ENCODE data around the gene PIRT.
"Not testable (repeated sequence)": the region's sequence is repeated elsewhere in the genome, so short reads cannot be mapped to it uniquely, and the experiment has no call there.

PIRT gene

DNA sequence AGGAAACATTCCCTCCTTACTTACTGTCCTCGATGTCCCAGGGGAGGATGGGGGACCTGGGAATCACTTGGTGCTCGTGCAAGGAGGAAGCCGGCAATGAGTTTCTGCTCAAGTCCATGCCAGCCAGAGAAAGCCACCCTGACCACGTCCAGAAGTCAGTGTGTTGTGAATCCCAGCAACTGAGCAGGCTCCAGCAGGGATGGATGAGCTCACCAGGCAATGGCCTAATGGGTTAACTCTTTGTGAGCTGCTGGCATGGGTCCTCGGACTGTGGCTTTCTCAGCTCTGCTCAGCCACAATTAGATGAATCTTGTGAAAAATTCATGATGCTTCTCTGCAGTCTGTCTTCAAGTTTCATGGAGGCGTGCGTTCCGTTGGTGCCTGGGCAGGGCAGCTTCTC lies at the start of gene PIRT:
PIRT (minus strand) TSS at position 167 of the 400 bp plus-strand sequence. CDS start 12,442 bp downstream, outside the sequence.
- TF ChIP-seq, protein P1, sequence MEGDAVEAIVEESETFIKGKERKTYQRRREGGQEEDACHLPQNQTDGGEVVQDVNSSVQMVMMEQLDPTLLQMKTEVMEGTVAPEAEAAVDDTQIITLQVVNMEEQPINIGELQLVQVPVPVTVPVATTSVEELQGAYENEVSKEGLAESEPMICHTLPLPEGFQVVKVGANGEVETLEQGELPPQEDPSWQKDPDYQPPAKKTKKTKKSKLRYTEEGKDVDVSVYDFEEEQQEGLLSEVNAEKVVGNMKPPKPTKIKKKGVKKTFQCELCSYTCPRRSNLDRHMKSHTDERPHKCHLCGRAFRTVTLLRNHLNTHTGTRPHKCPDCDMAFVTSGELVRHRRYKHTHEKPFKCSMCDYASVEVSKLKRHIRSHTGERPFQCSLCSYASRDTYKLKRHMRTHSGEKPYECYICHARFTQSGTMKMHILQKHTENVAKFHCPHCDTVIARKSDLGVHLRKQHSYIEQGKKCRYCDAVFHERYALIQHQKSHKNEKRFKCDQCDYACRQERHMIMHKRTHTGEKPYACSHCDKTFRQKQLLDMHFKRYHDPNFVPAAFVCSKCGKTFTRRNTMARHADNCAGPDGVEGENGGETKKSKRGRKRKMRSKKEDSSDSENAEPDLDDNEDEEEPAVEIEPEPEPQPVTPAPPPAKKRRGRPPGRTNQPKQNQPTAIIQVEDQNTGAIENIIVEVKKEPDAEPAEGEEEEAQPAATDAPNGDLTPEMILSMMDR (conservative IDR thresholded peaks at IDR 0.05): no peak
- H3K27ac ChIP-seq: no peak within 1 kb of the TSS

DNA sequence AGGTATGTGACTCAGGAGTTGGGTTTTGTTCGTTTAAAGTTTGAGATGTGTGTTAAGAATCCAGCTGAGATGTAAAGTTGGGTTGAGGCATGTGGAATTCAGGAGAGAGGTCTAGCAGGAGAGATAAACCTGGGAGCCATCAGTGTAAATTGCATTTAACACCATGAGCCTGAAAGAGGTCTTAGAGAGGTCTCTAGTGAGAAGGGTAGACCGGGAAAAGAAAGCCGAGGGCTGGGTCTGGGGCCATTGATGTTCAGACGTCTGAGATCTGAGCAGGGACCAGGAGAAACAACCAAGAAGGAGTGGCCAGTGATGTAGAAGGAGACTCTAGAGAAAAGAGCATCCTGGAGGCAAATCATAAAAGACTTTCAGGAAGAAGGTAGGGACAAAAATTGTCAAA lies 44.1 kb upstream of the PIRT start:
- H3K27ac ChIP-seq: no peak overlapping the region
- TF ChIP-seq, protein P1 (conservative IDR thresholded peaks at IDR 0.05): no peak

DNA sequence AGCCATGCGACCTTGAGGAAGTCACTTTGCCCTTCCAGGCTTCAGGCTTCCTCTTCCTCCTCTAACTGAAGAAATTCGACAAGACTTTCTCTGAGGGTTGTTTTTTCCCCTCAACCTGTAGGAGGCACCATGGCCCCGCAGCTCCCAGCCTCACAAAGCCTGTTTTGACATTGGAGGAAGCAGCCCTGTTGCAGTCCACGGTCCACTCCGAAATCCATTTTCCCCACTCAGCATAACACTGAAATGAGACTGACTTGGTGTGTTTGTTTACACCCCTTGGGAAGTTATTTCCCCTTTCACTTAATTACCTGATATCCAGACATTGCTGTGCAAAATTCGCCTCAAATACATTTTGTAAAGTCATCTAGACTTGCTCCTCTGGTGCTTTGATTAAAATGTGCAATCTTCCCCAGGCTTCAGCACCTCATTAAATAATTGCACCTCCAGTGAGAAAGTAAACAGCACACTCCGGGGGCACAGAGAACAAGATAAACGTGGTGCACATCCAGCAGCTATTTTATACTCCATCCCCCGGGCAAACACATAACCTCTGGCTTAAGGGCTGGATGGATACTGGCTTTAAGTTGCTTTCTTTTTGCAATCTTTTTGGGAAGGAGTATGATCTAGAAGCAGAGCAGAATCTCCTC lies 41.4 kb upstream of the PIRT start:
- no peak overlapping the region for H3K27ac ChIP-seq
- TF ChIP-seq, protein P1 (conservative IDR thresholded peaks at IDR 0.05): peak; percentile 92

DNA sequence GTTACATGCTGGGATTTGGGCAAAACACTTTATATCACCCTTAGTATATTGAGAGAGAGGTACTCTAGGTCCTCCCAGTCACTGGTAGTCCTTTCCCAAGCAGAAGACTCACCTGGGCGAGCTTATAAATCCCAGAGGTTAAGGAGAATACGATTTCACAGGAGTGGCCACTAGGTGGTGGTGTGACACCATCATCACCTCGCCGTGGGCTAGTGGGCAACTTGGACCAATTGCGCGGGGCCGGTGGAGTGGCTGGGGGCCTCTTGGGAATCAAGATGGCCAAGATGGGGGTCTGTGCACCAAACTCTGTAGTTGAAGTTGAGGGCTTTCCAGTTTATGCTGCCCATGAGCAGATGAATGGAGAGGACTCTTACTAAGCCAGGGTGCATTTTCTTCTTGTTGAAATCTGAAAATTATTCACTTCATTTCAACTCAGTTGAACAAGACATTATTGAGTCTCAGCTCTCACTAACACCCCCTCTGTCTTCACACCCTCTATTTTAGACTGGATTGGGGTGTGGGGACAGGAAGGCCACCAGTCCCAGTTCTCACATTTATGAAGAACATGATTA lies 38.2 kb upstream of the PIRT start:
- no peak overlapping the region for H3K27ac ChIP-seq
- TF ChIP-seq, protein P1 (conservative IDR thresholded peaks at IDR 0.05): peak; percentile 77

DNA sequence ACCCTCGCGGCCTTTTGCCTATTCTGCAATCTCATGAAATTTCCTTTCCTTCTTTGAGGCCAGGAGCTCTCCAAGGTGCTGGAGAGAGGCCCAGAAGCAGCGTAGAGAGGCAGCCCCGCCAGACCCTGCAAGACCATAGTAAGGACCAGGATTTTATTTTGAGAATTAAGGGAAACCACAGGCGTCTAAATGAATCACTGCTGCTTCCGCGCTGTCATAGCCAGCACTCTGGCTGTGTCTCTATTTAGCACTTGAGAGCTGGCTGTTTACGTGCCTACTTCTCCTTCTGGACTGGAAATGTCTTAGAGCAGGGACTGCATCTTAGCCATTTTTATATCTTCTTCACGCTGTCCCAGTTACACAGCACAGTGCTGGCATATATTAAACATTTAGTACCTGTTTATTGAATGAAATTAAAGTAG lies 37.6 kb upstream of the PIRT start:
- H3K27ac ChIP-seq: no peak overlapping the region
- TF ChIP-seq, protein P1 (conservative IDR thresholded peaks at IDR 0.05): no peak

DNA sequence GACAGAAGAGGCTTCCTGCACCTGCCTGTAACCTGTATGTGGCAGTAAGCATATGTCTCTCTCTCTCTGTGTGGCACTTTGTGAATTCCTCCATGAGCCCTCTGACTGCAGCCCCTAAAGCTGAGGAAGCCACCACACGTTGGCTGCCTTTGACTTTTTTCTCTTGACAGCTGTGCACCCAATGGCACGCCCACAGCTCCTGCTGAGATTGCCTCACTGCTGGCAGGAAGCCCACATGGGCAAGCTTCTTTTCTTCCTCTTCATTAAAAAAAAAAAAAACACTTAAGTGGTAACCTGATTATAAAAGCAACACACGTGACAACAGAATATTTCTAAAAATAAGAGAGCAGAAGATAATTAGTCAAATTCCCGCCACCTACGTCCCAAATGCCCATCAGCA lies 34.0 kb upstream of the PIRT start:
- H3K27ac ChIP-seq: no peak overlapping the region
- TF ChIP-seq, protein P1 (conservative IDR thresholded peaks at IDR 0.05): no peak

DNA sequence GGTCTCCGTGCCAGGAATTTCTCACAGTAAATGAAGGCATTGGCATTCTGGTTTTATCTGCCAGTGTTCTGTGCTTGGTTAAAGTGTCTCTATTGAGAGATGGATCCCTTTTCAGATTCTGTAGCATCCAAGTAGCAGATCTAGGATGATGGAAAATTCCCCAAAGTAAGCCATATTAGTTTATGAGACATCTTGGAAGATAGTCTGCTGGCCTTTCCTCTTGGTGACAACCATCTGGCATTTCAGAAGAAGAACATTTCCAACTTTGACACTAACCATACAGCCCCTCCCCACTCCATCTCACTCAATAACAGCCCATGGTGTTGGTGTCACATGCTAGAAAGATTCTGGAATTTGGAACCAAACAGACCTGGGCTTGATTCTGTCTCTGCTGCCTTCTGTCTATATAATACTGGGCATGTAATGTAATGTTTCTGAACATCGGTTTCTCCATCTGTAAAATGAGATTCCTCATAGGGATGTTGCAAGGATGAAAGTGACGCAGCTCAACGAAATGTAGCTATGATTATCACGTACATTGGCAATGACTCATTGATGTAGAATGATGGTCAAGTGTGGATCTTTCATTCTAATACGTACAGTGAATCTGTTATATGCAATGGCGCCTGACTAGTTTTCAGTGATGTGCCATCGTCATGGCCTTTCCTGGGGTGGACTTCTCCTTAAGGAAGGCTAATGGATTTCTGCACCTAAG lies 32.6 kb upstream of the PIRT start:
- H3K27ac ChIP-seq: no peak overlapping the region
- TF ChIP-seq, protein P1 (conservative IDR thresholded peaks at IDR 0.05): no peak

DNA sequence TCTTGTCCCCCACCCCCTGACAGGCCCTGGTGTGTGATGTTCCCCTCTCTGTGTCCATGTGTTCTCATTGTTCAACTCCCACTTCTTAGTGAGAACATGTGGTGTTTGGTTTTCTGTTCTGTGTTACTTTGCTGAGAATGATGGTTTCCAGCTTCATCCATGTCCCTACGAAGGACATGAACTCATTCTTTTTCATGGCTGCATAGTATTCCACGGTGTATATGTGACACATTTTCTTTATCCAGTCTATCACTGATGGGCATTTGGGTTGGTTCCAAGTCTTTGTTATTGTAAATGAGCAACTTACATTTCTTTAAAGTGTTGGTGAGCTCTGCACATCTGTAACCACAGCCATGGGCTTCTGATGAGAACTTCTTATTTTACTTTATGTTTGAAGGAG lies 30.9 kb upstream of the PIRT start:
- H3K27ac ChIP-seq: not testable (repeated sequence)

All from VCaP (cell line).